DND-41 (cell line): Measurements from ENCODE around the gene CLEC3A.

Experiments used
- EZH2 ChIP-seq: IDR thresholded peaks from 3 replicates; pipeline ENCODE4 v1.6.1; 2012; ENCODE audit warnings: borderline replicate concordance, low read depth, mild to moderate bottlenecking, moderate library complexity, low read length, inconsistent platforms; ENCODE audit not compliant: severe bottlenecking
- TF ChIP-seq, protein P1 (sequence below): IDR thresholded peaks from 2 replicates; pipeline ENCODE4 v1.5.1; 2012; ENCODE audit warnings: borderline replicate concordance, low read length, moderate library complexity, mild to moderate bottlenecking; ENCODE audit not compliant: poor library complexity, severe bottlenecking; ENCODE audit errors: extremely low read depth

DNA sequence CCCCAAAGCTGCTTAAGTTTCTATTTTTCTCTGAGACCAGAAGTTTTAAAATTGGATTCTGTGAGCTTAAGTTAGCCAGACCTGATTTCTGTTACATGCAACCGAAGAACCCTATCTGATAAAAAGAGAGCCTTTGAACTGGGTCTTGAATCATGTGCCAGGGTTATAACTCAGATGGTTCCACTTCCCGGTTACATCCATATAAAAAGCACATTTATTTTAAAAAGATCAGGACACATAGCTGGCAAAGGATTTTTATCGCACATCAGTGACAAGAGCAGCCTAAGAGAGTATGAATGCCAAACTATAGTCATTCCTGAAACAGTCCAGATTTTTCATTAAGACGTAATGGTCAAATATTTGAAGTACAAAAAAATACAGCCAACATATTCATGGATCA, 32.5 kb upstream of the CLEC3A start:
- TF ChIP-seq, protein P1, sequence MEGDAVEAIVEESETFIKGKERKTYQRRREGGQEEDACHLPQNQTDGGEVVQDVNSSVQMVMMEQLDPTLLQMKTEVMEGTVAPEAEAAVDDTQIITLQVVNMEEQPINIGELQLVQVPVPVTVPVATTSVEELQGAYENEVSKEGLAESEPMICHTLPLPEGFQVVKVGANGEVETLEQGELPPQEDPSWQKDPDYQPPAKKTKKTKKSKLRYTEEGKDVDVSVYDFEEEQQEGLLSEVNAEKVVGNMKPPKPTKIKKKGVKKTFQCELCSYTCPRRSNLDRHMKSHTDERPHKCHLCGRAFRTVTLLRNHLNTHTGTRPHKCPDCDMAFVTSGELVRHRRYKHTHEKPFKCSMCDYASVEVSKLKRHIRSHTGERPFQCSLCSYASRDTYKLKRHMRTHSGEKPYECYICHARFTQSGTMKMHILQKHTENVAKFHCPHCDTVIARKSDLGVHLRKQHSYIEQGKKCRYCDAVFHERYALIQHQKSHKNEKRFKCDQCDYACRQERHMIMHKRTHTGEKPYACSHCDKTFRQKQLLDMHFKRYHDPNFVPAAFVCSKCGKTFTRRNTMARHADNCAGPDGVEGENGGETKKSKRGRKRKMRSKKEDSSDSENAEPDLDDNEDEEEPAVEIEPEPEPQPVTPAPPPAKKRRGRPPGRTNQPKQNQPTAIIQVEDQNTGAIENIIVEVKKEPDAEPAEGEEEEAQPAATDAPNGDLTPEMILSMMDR: no peak
- no peak for TF ChIP-seq EZH2
